ENCODE results near the gene CBX1.

- no peak for TF ChIP-seq SOX5 (CRISPR knock-in tag; IDR thresholded peaks at IDR 0.05; ENCODE audit: borderline replicate concordance)
- TF ChIP-seq GABPA (IDR thresholded peaks at IDR 0.05; ENCODE audit: low read depth, low read length), result no peak
- no peak for TF ChIP-seq GABPA (CRISPR knock-in tag; IDR thresholded peaks at IDR 0.05; ENCODE audit: low read depth)
- TF ChIP-seq IRF9 (CRISPR knock-in tag; IDR thresholded peaks at IDR 0.05; ENCODE audit: borderline replicate concordance), result no peak
- no peak for TF ChIP-seq GATAD1 (CRISPR knock-in tag; IDR thresholded peaks at IDR 0.05)
- no peak for TF ChIP-seq HDAC2 (CRISPR knock-in tag; IDR thresholded peaks at IDR 0.05)
Observed at GRCh38 chr17:48093341-48094045, 7.8 kb downstream of the CBX1 start.
